K562 treated with DMSO at 1 percent for 48 hours (cell line): ENCODE results near the gene KPRP. TPM values are rescaled to one million over a fixed set of nuclear protein-coding genes. Genes with fewer than 3 reads are reported as not detected.

Experiments
- total RNA-seq: library from RNA; unstranded; fragments of 300-600 nt; gene quantifications from 2 replicates; pipeline ENCODE4 v1.2.3, GENCODE V29; 2022; ENCODE audit warnings: low replicate concordance; ENCODE audit errors: extremely low read depth

Gene KPRP, protein sequence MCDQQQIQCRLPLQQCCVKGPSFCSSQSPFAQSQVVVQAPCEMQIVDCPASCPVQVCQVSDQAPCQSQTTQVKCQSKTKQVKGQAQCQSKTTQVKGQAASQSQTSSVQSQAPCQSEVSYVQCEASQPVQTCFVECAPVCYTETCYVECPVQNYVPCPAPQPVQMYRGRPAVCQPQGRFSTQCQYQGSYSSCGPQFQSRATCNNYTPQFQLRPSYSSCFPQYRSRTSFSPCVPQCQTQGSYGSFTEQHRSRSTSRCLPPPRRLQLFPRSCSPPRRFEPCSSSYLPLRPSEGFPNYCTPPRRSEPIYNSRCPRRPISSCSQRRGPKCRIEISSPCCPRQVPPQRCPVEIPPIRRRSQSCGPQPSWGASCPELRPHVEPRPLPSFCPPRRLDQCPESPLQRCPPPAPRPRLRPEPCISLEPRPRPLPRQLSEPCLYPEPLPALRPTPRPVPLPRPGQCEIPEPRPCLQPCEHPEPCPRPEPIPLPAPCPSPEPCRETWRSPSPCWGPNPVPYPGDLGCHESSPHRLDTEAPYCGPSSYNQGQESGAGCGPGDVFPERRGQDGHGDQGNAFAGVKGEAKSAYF
- not detected in 2 replicates for total RNA-seq

DNA sequence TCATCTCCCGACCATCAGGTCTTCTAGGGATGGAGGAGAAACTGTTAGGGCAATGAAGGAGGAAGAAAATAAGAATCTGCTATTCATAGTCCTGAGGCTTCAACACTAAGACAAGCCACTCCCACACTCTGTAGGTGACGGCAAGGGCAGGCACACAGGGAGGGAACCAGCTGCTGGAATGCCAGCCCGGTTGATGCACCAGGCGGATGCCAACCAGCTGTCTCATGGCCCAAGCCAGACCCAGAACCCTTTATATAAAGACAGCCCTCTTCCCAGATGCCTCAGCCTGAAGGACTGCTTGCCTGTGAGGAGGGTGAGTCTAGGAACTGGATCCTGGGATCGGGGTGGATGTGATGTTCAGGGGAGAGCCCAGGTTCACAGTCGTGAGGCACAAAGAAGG lies at the start of gene KPRP:
KPRP (plus strand) TSS at position 279 of the 400 bp plus-strand sequence. CDS start 1,564 bp downstream, outside the sequence.

GRCh38 chr1:152774875-152775274 lies 17.1 kb downstream of the KPRP start, which contains the start of gene LCE1F:
Gene LCE1F (plus strand): TSS chr1:152775140. CDS start chr1:152776372, 1,232 bp downstream.

GRCh38 chr1:152786077-152786476 lies 28.3 kb downstream of the KPRP start, which contains the start of gene LCE1E:
Gene LCE1E (plus strand): TSS chr1:152786257. CDS start chr1:152787300, 1,043 bp downstream.

DNA sequence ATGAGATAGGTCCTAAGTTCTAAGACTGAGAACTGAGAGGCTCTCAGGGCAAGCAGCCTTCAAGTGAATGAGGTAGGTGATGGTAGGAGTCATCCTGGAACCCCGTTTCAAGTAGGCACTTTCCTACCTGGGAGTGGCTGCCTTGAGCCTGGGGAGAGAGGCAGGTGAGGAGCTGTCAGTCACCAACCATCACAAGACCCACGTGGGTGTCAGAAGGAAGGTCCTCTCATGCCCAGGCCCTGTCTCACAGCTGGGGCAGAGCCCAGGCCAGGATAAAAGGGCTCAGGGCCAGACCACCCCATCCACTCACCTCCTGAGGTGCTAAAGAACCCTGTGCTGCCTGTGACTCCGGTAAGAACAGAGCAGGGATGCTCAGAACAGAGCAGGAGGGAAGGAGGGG lies 38.6 kb downstream of the KPRP start, which contains the start of gene LCE1D:
LCE1D (plus strand) TSS at position 301 of the 400 bp plus-strand sequence. CDS start 1,074 bp downstream, outside the sequence.

GRCh38 chr1:152806576-152806975 lies 48.8 kb downstream of the KPRP start, which contains the start of gene LCE1C:
Gene LCE1C (minus strand): TSS chr1:152806651. CDS start chr1:152805478, 1,173 bp downstream.

Other genes with a start within 250 kb of the KPRP start
- gene LCE5A, start 247.2 kb upstream of the KPRP start, total RNA-seq = not detected in 2 replicates
- gene CRCT1, start 243.5 kb upstream of the KPRP start, total RNA-seq = not detected in 2 replicates
- not detected in 2 replicates for gene LCE3E, start 191.2 kb upstream of the KPRP start, total RNA-seq
- gene LCE3D, start 177.5 kb upstream of the KPRP start, total RNA-seq = not detected in 2 replicates
- gene LCE3C, start 157.8 kb upstream of the KPRP start, total RNA-seq = not detected in 2 replicates
- not detected in 2 replicates for gene LCE3B, start 144.2 kb upstream of the KPRP start, total RNA-seq
- gene LCE3A, start 134.9 kb upstream of the KPRP start, total RNA-seq = not detected in 2 replicates
- not detected in 2 replicates for gene LCE2D, start 94.6 kb upstream of the KPRP start, total RNA-seq
- not detected in 2 replicates for gene LCE2C, start 82.7 kb upstream of the KPRP start, total RNA-seq
- not detected in 2 replicates for gene LCE2B, start 71.9 kb upstream of the KPRP start, total RNA-seq
- not detected in 2 replicates for gene LCE2A, start 59.7 kb upstream of the KPRP start, total RNA-seq
- gene LCE4A, start 49.9 kb upstream of the KPRP start, total RNA-seq = not detected in 2 replicates
- not detected in 2 replicates for gene LCE1F, start 17.1 kb downstream of the KPRP start, total RNA-seq
- not detected in 2 replicates for gene LCE1E, start 28.2 kb downstream of the KPRP start, total RNA-seq
- gene LCE1D, start 38.7 kb downstream of the KPRP start, total RNA-seq = not detected in 2 replicates
- gene LCE1C, start 48.6 kb downstream of the KPRP start, total RNA-seq = not detected in 2 replicates
- gene LCE1B, start 53.9 kb downstream of the KPRP start, total RNA-seq = not detected in 2 replicates
- not detected in 2 replicates for gene LCE1A, start 69.4 kb downstream of the KPRP start, total RNA-seq
- gene LCE6A, start 84.8 kb downstream of the KPRP start, total RNA-seq = not detected in 2 replicates
- not detected in 2 replicates for gene LCE7A, start 102.0 kb downstream of the KPRP start, total RNA-seq
- gene SMCP, start 120.3 kb downstream of the KPRP start, total RNA-seq = not detected in 2 replicates
- not detected in 2 replicates for gene IVL, start 150.5 kb downstream of the KPRP start, total RNA-seq
- not detected in 2 replicates for gene SPRR5, start 189.2 kb downstream of the KPRP start, total RNA-seq
- gene SPRR4, start 212.6 kb downstream of the KPRP start, total RNA-seq = not detected in 2 replicates
- not detected in 2 replicates for gene SPRR1A, start 226.1 kb downstream of the KPRP start, total RNA-seq
- not detected in 2 replicates for gene SPRR3, start 243.7 kb downstream of the KPRP start, total RNA-seq